Measurements from ENCODE around the gene TSSK1B.

TSSK1B gene

GRCh38 chr5:113452941-113453340 is 18.2 kb upstream of the TSSK1B start:
- peak overlapping the region in 1 of 3 experiments; percentile 30 for H3K4me3 Mint-ChIP-seq
- peak overlapping the region; percentile 97 to 100 (median 97) for H3K27ac Mint-ChIP-seq
- no peaks in the 10 kb centered on the region for H3K9me3 Mint-ChIP-seq
- peaks cover 51% of the 10 kb centered on the region for H3K4me1 Mint-ChIP-seq
- TF ChIP-seq CTCF (IDR thresholded peaks at IDR 0.05; ENCODE audit: unreplicated experiment in 3 of 3), result no peak
- no peaks in the 10 kb centered on the region for H3K36me3 Mint-ChIP-seq (ENCODE audit: low read depth)
- H3K27me3 Mint-ChIP-seq (ENCODE audit: low read depth), result no peaks in the 10 kb centered on the region

GRCh38 chr5:113451797-113452196 is 17.0 kb upstream of the TSSK1B start:
- Mint-ChIP-seq H3K27ac (peak overlapping the region in 2 of 3 experiments; percentile 97 to 100), H3K9me3 (peaks cover 3% of the 10 kb centered on the region), H3K4me3 (no peak overlapping the region), H3K27me3 (ENCODE audit: low read depth) (no peaks in the 10 kb centered on the region), H3K36me3 (ENCODE audit: low read depth) (no peaks in the 10 kb centered on the region), H3K4me1 (peaks cover 62% of the 10 kb centered on the region)
- no peak for TF ChIP-seq CTCF (IDR thresholded peaks at IDR 0.05; ENCODE audit: unreplicated experiment in 3 of 3)

- Mint-ChIP-seq H3K9me3 (peaks cover 3% of the 10 kb centered on the region), H3K27ac (peak overlapping the region; percentile 74 to 100 (median 97)), H3K27me3 (ENCODE audit: low read depth) (no peaks in the 10 kb centered on the region), H3K4me3 (peak overlapping the region in 2 of 3 experiments; percentile 9 to 19), H3K4me1 (peaks cover 67% of the 10 kb centered on the region), H3K36me3 (ENCODE audit: low read depth) (no peaks in the 10 kb centered on the region)
- TF ChIP-seq CTCF (IDR thresholded peaks at IDR 0.05; ENCODE audit: unreplicated experiment in 3 of 3), result no peak
These were observed 16.1 kb upstream of the TSSK1B start for GRCh38 chr5:113450929-113451328.

- Mint-ChIP-seq H3K4me3 (peak overlapping the region in 2 of 3 experiments; percentile 11 to 60), H3K9me3 (peaks cover 3% of the 10 kb centered on the region), H3K27me3 (ENCODE audit: low read depth) (no peaks in the 10 kb centered on the region), H3K36me3 (ENCODE audit: low read depth) (no peaks in the 10 kb centered on the region), H3K27ac (peak overlapping the region; percentile 74 to 100 (median 97)), H3K4me1 (peaks cover 66% of the 10 kb centered on the region)
- no peak for TF ChIP-seq CTCF (IDR thresholded peaks at IDR 0.05; ENCODE audit: unreplicated experiment in 3 of 3)
These were observed 15.7 kb upstream of the TSSK1B start for GRCh38 chr5:113450462-113450861.

GRCh38 chr5:113448252-113448651 is 13.5 kb upstream of the TSSK1B start:
- Mint-ChIP-seq H3K4me3 (peak overlapping the region in 2 of 3 experiments; percentile 52 to 72), H3K27me3 (ENCODE audit: low read depth) (no peaks in the 10 kb centered on the region), H3K27ac (peak overlapping the region; percentile 97 to 100 (median 99)), H3K4me1 (peaks cover 63% of the 10 kb centered on the region), H3K9me3 (peaks cover 19% of the 10 kb centered on the region), H3K36me3 (ENCODE audit: low read depth) (peaks cover 12% of the 10 kb centered on the region)
- TF ChIP-seq CTCF (IDR thresholded peaks at IDR 0.05; ENCODE audit: unreplicated experiment in 3 of 3), result no peak

- TF ChIP-seq CTCF (IDR thresholded peaks at IDR 0.05; ENCODE audit: unreplicated experiment in 3 of 3), result peak; percentile 41 to 44 (median 44)
- H3K27me3 Mint-ChIP-seq (ENCODE audit: low read depth), result no peaks in the 10 kb centered on the region
- peaks cover 16% of the 10 kb centered on the region for H3K36me3 Mint-ChIP-seq (ENCODE audit: low read depth)
- peak overlapping the region in 2 of 3 experiments; percentile 41 to 72 for H3K4me3 Mint-ChIP-seq
- peaks cover 58% of the 10 kb centered on the region for H3K4me1 Mint-ChIP-seq
- peaks cover 26% of the 10 kb centered on the region for H3K9me3 Mint-ChIP-seq
- peak overlapping the region; percentile 97 to 100 (median 99) for H3K27ac Mint-ChIP-seq
These were observed 12.8 kb upstream of the TSSK1B start for GRCh38 chr5:113447498-113448050.

All from nephron (organoid).